ENCODE measurements around the gene PCIF1. TPM values are rescaled to one million over a fixed set of nuclear protein-coding genes. Genes with fewer than 3 reads are reported as not detected.
"Not testable (repeated sequence)": the region's sequence is repeated elsewhere in the genome, so short reads cannot be mapped to it uniquely, and the experiment has no call there.

PCIF1 gene
- total RNA-seq, result 19.0 TPM

- ATAC-seq, result peak; percentile 92
Observed at GRCh38 chr20:45934586-45935415, at the start of gene PCIF1. PCIF1 (plus strand) TSS chr20:45934683; CDS start chr20:45939000, 4,317 bp downstream.

GRCh38 chr20:45886590-45887345, 47.7 kb upstream of the PCIF1 start:
- ATAC-seq, result no peak

DNA sequence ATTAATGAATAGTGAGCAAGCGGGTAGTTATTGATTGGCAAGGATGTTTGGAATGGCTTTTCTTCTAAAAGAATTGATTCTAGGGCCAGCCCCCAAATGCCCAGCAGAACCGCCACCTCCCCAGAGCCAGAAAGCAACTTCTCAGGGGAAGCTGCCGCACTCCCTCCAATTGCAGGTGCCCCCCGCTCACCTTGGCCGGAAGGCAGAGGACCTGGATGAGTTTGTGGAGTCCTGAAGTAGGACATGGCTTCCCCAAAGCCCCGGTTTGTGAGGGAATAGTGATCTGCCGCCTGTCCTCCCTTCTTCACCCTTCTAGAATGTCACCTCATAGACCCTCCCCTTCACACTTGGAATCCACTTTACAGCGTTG, 47.2 kb upstream of the PCIF1 start, which contains the start of gene SPATA25:
Gene SPATA25 (minus strand): TSS at position 277 of the 370 bp plus-strand sequence. CDS start 32 bp downstream, at position 245.
- ATAC-seq, result no peak

DNA sequence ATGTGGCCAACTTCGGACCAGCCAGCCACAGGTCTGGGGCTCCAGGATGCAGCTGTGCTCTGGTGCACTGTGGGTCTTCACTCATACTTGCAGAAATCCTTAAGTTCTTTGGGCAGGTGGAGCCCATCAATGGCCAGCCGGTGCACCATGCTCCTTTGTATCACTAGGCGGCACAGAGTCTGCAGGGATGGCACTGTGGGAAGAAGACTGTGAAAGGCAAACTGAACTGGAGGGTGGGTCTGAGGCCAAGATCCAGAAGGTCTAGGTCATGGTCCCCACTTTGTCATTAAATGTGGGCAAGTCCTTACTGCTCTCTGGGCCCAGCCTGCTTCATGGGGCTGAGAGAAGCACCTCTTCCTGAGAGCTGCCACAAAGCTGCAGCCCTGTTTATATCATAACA, 45.8 kb upstream of the PCIF1 start:
- no peak for ATAC-seq

GRCh38 chr20:45890077-45890984, 44.2 kb upstream of the PCIF1 start:
- peak; percentile 45 for ATAC-seq

DNA sequence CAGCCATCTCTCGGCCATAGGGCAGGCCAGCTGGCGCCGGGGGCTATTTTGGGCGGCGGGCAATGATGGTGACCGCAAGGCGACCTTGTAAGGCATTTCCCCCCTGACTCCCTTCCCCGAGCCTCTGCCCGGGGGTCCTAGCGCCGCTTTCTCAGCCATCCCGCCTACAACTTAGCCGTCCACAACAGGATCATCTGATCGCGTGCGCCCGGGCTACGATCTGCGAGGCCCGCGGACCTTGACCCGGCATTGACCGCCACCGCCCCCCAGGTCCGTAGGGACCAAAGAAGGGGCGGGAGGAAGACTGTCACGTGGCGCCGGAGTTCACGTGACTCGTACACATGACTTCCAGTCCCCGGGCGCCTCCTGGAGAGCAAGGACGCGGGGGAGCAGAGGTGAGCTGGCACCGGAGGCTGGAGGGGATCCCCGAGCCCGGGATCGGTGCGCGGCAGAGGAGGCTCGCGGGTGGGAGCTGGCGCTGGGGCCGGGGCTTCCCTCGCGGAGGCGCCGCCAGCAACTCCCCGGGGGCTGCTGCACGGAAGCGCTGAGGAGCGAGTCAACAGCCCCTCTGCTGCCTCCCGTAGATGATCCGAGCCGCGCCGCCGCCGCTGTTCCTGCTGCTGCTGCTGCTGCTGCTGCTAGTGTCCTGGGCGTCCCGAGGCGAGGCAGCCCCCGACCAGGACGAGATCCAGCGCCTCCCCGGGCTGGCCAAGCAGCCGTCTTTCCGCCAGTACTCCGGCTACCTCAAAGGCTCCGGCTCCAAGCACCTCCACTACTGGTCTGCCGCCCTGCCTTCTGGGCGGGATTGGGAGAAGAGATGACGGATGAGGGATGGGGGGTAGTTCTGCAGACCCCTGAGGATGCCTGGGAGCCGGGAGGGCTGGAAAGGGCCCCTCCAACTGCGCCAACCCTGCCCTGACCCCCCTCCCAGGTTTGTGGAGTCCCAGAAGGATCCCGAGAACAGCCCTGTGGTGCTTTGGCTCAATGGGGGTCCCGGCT, 43.2 kb upstream of the PCIF1 start, which contains the start of the genes CTSA and NEURL2:
Gene CTSA (plus strand): TSS at position 351 of the 999 bp plus-strand sequence. CDS start 234 bp downstream, at position 585.
Gene NEURL2 (minus strand): TSS at position 224 of the 999 bp plus-strand sequence. CDS start 217 bp downstream, at position 7.
- peak; percentile 74 for ATAC-seq

- ATAC-seq, result peak; percentile 27
Observed at GRCh38 chr20:45892049-45892825, 42.2 kb upstream of the PCIF1 start.

GRCh38 chr20:45892828-45893500, 41.5 kb upstream of the PCIF1 start:
- ATAC-seq, result peak; percentile 42

- no peak for ATAC-seq
Observed at GRCh38 chr20:45893831-45894230, 40.7 kb upstream of the PCIF1 start.

DNA sequence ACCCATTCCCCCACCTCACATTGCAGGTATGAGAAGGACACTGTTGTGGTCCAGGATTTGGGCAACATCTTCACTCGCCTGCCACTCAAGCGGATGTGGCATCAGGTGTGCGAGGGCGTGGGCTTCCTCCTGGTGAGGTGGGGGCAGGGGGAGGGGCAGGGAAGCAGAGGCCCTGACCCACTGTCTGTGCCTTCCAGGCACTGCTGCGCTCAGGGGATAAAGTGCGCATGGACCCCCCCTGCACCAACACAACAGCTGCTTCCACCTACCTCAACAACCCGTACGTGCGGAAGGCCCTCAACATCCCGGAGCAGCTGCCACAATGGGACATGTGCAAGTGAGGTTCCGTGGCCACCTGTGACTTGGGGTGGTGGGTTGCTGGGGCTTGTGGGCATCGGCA, 39.7 kb upstream of the PCIF1 start:
- ATAC-seq, result no peak

- ATAC-seq, result no peak
Observed at GRCh38 chr20:45896641-45897161, 37.8 kb upstream of the PCIF1 start.

- ATAC-seq, result no peak
Observed at GRCh38 chr20:45897289-45897688, 37.2 kb upstream of the PCIF1 start.

- no peak for ATAC-seq
Observed at GRCh38 chr20:45897692-45898091, 36.8 kb upstream of the PCIF1 start.

- ATAC-seq, result no peak
Observed at GRCh38 chr20:45898285-45898684, 36.2 kb upstream of the PCIF1 start.

DNA sequence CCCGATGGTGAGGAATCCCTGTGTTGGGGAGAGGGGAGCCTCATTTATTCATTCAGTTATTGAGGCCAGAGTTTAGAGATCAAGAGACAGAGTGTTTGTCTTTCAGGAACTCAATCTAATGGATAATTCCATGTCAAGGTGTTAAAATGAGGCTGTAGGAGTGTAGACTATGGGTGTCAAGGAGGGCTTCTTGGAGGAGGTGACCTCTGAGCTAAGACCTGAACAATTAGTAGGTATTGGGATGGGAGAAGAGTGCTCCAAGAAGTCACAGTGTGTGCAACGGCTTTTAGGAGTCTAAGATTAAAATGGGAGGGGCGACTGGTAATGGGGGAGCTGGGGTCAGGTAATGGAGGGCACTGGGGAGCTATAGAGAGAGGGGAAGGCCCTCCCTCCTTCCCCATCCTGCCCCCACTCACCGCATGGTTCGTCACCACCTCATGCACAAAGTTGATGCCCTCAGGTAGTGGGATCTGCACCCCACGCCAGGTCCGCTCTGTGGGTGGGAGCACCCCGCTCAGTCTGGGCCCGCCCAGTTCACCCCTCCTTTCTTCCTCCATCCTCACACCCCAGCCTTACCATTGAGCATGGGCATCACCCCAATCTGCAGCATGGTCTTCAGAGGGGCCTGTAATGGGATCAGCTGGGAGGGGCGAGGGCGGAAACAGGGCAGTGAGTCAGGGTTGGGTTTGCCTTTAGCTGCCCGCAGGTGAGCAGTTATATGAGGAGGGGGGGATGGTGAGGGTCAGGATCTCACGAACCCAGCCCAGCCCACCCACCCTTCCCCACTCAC, 35.2 kb upstream of the PCIF1 start:
- peak; percentile 19 for ATAC-seq

DNA sequence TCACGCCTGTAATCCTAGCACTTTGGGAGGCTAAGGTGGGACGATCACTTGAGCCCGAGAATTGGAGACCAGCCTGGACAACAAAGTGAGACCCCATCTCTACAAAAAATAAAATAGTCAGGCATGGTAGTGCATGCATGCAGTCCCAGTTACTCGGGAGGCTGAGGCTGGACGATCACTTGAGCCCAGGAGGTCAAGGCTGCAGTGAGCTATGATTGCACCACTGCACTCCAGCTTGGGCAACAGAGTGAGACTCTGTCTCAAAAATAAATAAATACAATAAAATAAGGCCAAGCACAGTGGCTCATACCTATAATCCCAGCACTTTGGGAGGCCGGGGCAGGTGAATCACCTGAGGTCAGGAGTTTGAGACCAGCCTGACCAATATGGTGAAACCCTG, 33.2 kb upstream of the PCIF1 start:
- ATAC-seq, result not testable (repeated sequence)

- ATAC-seq, result no peak
Observed at GRCh38 chr20:45902199-45902701, 32.2 kb upstream of the PCIF1 start.
